GM10847 (cell line): ENCODE data around the gene CERS5.

ENCODE experiments used
- POLR2A ChIP-seq: IDR thresholded peaks from 2 replicates; pipeline ENCODE4 v1.6.1; 2011; ENCODE audit not compliant: insufficient read length; ENCODE audit errors: extremely low read depth

CERS5 gene

GRCh38 chr12:50081096-50081808, 85.9 kb downstream of the CERS5 start:
- no peak for TF ChIP-seq POLR2A

DNA sequence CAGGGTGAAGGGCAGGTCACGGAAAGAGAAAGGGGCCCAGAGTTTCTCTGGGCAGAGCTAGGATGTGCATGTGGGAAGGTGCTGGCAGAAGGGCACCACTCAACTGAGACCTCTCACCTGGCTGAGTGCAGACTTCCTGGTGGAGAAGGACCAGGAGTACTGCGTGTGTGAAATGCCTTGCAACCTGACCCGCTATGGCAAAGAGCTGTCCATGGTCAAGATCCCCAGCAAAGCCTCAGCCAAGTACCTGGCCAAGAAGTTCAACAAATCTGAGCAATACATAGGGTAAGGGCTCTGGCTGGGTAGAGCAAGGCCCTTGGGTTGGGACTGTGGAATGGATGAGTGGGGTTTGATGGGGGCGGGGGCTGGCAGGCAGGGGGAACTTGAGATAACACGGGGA, 87.4 kb downstream of the CERS5 start:
- no peak for TF ChIP-seq POLR2A
